Measurements from ENCODE around the gene BSN.

Gene BSN

GRCh38 chr3:49704629-49705028, 150.4 kb downstream of the BSN start:
- DNase-seq (ENCODE audit: low read depth), result no peak
- TF ChIP-seq CTCF (IDR thresholded peaks at IDR 0.05; ENCODE audit: control insufficient read depth, insufficient read depth, low read depth, low read length, missing control alignments), result no peak
- no peak overlapping the region for H3K4me3 ChIP-seq (ENCODE audit: control insufficient read depth, low read depth, low read length)

- DNase-seq (ENCODE audit: low read depth), result no peak
- H3K4me3 ChIP-seq (ENCODE audit: control insufficient read depth, low read depth, low read length), result no peak overlapping the region
Observed at GRCh38 chr3:49705390-49705960, 151.2 kb downstream of the BSN start.

GRCh38 chr3:49706456-49707112, 152.3 kb downstream of the BSN start:
- TF ChIP-seq CTCF (IDR thresholded peaks at IDR 0.05; ENCODE audit: control insufficient read depth, insufficient read depth, low read depth, low read length, missing control alignments), result no peak
- DNase-seq (ENCODE audit: low read depth), result no peak
- H3K4me3 ChIP-seq (ENCODE audit: control insufficient read depth, low read depth, low read length), result no peak overlapping the region

More at GRCh38 chr3:49705390-49705960, 151.2 kb downstream of the BSN start:
- no peak for TF ChIP-seq CTCF (IDR thresholded peaks at IDR 0.05; ENCODE audit: control insufficient read depth, insufficient read depth, low read depth, low read length, missing control alignments)

GRCh38 chr3:49707113-49707480, 152.8 kb downstream of the BSN start:
- TF ChIP-seq CTCF (IDR thresholded peaks at IDR 0.05; ENCODE audit: control insufficient read depth, insufficient read depth, low read depth, low read length, missing control alignments), result no peak
- no peak for DNase-seq (ENCODE audit: low read depth)

GRCh38 chr3:49709852-49710251, 155.6 kb downstream of the BSN start:
- no peak for TF ChIP-seq CTCF (IDR thresholded peaks at IDR 0.05; ENCODE audit: control insufficient read depth, insufficient read depth, low read depth, low read length, missing control alignments)
- no peak overlapping the region for H3K4me3 ChIP-seq (ENCODE audit: control insufficient read depth, low read depth, low read length)
- no peak for DNase-seq (ENCODE audit: low read depth)

More at GRCh38 chr3:49707113-49707480, 152.8 kb downstream of the BSN start:
- no peak overlapping the region for H3K4me3 ChIP-seq (ENCODE audit: control insufficient read depth, low read depth, low read length)

GRCh38 chr3:49711489-49711888, 157.2 kb downstream of the BSN start:
- DNase-seq (ENCODE audit: low read depth), result no peak
- no peak overlapping the region for H3K4me3 ChIP-seq (ENCODE audit: control insufficient read depth, low read depth, low read length)
- no peak for TF ChIP-seq CTCF (IDR thresholded peaks at IDR 0.05; ENCODE audit: control insufficient read depth, insufficient read depth, low read depth, low read length, missing control alignments)

Measured in AG09309 (cell line).